Activated CD8-positive, alpha-beta memory T cell treated with anti-CD3 and anti-CD28 coated beads for 48 hours (primary cell): Measurements from ENCODE around the gene AHRR.
"Not testable (repeated sequence)": the region's sequence is repeated elsewhere in the genome, so short reads cannot be mapped to it uniquely, and the experiment has no call there.

ENCODE experiments used
- DNase-seq, 3 experiments: peaks; one replicate each; pipeline ENCODE4 v3.0.0-alpha.2; 2020; ENCODE audit warnings: low read depth in 2 of 3, low spot score in 2 of 3

AHRR gene

DNA sequence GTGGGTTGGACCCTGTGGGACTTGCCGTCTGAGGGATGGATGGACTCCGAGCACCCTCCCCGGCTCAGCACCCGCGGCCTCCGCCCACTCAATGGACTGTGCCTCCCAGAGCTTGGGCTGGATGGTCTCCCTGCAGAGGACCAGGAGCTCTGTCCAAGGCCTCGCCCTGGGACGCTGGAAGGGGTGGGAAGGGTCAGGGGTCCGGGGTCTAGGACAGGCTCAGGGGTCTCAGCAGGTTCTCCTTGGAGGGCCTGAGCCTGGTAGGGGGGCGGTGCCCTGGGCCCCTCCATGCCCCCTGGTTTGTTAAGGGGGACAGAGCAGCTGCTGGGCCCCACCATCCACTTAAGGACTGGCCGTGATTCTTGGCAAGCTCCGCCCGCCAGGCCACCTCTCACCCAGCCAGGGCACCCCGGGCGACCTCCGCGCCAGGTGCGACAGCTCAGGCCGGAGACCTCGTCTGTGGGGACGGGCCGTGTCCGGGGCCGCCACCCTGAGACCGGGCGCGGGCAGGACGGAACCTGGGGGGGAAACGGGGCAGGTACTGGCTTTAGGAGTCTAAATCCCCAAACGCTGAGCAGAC, 150.7 kb downstream of the AHRR start:
- DNase-seq: no peak

GRCh38 chr5:472656-473550, 151.4 kb downstream of the AHRR start:
- peak; percentile 70 to 87 (median 79) for DNase-seq

- DNase-seq: no peak
Observed at GRCh38 chr5:473551-474192, 152.2 kb downstream of the AHRR start.

- not testable (repeated sequence) for DNase-seq
Observed at GRCh38 chr5:474232-474839, 152.8 kb downstream of the AHRR start.

DNA sequence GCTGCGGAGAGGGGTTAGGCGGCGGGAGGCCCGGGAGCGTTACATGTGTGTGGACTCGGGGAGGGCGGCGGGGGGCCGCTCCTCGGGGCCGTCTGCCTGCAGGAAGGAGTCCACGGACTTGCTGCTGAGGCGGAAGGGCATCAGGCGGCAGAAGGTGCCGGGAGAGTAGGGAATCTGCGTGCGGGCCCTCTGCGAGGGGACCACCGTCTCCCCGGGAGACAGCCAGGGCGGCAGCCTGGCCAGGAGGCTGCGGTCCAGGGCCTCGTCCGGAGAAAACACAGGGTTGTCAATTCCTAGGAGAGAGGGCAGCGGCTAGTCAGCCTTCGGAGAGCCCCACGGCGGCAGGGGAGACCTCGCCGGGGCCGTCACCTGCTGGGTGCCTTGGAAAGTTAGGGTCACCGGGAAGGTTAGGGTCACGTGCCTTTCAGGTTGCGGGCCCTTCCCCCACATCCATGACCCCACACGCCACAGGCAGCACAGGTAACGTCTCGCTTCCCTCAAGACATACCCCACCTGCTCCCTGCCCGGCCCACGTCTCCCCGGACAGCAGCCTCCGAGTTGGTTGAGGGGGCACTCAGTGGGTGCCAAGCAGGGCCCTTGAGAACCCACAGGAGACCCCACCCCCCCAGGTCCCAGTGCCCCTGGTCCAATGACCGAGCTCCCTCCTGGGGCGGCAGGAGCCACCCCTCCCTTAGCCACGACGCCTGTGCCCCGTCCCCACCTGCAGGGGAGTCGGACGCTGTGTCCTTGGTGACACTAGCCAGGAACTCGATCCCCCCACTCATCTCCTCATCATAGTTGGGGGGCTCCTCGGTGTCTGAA, 153.5 kb downstream of the AHRR start:
- no peak for DNase-seq

- no peak for DNase-seq
Observed at GRCh38 chr5:475704-476101, 154.2 kb downstream of the AHRR start.

DNA sequence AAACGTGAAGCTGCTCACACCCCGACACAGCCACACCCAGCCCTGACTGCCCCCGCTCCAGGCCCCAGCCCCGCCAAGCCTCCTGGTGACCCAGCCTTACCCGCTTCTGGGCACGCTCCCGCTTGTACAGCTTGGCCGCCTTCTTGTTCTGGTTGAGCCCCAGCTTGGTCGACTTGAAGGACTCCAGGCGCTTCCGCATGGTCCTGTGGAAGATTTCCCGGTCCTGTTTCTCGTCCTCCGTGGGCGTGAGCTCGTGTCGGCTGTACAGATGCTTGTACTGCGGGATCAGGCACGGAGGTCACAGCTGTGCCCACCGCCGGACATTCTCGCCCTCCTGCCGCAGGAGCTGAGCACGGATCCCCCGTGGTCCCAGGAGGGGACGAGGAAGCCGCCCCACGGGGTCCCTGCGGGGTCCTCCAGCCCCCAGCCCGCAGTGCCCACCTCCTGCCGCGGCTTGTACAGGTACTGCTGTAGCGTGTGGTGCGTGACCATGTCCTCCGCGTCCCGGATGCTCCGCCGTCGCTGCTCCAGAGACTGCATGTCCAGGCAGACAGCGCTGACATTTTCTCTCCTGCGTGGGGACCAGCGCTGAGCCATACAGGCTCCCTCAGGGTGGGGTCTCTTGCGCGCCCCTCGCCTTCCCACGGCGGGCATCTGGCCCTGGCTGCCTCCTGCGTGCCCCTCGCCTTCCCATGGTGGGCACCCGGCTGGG, 154.7 kb downstream of the AHRR start:
- DNase-seq: no peak

DNA sequence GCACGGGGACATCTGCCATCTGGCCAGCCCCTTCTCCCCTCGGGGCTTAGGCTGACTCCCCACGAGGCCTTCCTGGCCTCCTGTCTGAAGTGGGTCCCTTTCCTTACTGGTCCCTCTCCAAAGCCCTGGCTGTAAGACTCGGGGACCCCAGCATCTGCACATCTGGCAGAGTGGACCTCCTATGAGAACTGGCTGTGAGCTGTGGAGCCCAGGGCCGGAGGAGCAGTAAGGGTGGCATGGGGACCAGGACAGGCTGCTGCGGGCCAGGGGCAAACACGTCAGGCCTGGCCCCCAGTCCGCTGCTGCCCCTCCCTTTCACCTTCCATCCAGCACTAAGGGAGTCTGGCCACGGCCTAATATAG, 155.3 kb downstream of the AHRR start:
- no peak for DNase-seq

DNA sequence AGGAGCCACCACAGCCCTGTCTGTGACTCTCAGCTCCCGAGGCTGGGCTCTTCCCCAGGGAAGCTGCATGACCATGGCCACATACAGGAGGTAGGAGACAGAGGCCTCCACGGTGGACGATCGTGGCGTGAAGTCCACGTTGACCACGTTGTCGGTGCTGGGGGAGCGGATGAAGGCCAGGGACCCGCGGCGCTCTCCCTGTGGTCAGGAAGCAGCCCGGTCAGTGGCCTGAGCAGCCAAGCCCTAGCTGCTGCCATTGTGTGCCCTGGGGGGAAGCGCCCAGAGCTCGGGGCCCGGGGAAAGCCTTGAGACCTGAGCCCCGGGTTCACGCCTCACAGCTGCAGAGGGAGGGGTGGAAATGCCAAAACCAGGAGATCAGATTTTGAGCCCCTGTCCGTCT, 155.7 kb downstream of the AHRR start:
- no peak for DNase-seq

DNA sequence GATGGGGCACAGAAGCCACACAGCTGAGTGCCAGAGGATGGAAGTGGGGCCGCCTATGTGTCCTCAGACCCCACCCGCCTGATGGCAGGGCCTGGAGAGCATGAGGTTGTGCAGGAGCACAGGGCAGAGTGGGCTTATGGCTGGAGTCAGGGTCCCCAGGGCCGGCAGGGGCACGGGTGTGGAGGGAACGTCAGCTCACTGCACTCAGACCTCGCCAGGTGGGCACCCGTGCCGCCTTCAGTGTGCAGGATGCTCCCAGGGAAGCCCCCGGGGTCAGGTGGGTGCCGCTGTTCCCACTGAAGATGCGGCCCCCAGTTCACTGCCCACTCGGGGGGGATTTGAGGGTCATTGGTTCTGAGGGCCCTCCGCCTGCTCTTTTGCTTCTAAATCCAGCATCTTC, 156.4 kb downstream of the AHRR start:
- no peak for DNase-seq

DNA sequence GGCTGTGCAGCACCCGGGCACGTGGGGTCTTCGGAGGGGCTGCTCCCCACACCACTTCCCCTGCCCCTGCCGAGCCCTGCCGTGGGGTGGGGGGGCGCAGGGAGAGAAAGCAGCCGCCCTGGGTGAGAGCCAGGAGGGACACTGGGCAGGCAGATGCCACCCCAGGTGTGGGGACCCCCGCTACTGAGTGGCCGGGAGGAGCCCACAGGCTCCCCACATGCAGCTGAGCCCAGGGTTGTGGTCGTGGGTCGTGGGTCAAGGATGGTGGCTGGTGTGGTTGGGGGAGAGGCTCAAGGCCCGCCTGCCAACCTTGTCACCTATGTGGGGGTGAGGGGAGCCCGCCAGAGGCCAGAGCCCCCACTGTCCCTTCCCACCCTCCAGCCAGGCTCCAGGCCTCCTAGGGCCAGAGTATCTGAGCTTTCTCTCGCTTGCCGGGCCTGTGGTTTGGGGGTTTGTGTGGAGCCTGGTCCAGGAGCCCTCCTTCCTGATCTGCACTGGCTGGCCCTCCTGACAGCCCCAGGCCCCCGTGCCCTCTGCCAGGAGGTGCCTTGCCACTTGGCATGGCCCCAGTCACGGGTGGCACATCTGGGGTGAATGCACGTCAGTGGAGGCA, 157.0 kb downstream of the AHRR start:
- no peak for DNase-seq

- no peak for DNase-seq
Observed at GRCh38 chr5:478982-479535, 157.5 kb downstream of the AHRR start.

GRCh38 chr5:479566-480319, 158.2 kb downstream of the AHRR start:
- DNase-seq: no peak

DNA sequence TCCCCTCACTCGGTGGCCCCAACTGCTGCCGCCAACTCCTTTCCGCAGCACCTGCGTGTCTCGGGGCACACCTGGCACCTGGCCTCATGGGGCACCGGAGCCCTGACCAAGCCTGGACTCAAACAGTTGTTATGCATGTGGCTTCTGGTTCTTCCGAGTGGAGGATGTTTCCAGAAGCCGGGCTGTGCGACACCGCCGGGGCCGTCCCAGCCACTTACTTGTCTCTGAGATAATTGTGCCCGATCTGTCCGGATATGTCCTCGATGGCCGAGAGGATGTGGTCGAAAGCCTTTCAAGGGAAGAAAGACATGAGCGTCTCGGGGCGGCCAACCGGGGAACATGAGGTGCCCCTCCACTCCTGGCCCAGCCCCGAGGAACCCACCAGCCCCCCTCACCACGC, 159.8 kb downstream of the AHRR start:
- no peak for DNase-seq

DNA sequence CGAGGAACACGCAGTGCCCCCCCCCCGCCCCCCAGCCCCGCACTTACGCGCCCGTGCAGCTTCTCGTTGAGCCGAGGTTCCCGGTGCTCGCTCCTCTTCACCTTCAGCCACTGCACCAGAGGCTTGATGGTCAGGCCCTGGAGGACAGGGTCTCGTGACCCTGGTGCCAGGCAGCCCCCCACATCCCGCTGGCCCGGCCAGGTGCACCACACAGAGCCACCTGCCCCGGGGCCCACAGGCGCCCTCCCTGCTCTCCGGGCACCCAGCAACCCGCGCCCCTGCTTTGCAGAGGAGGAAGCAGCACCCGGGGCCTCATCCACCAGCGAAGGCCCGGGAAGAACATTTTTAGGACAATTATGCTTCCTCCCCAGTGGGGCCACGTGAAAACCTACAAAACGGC, 160.5 kb downstream of the AHRR start:
- no peak for DNase-seq

GRCh38 chr5:482506-482905, 161.0 kb downstream of the AHRR start:
- DNase-seq: no peak

- no peak for DNase-seq
Observed at GRCh38 chr5:483011-483410, 161.5 kb downstream of the AHRR start.

GRCh38 chr5:483434-484140, 162.1 kb downstream of the AHRR start:
- no peak for DNase-seq
